Cardiac muscle cell (in vitro differentiated cells and primary cell): Measurements from ENCODE around the gene TFAP2D. TPM values are rescaled to one million over a fixed set of nuclear protein-coding genes. Genes with fewer than 3 reads are reported as not detected.

Experiments used
- DNase-seq, 2 donors: peaks; one replicate each; pipeline versions ENCODE4 v3.0.0 to v3.0.0-alpha.2; 2010 to 2017; ENCODE audit warnings: low read depth in 1 of 2, low spot score in 1 of 2
- H3K27ac ChIP-seq: fragments of 200-600 bp; sonication (generic); 2 replicates; pipeline ENCODE4 v1.5.1; 2016
- H3K27me3 ChIP-seq: fragments of 200-600 bp; sonication (generic); 2 replicates; pipeline ENCODE4 v1.6.0; 2016; ENCODE audit warnings: control low read depth
- H3K36me3 ChIP-seq: fragments of 200-600 bp; sonication (generic); 2 replicates; pipeline ENCODE4 v1.5.1; 2016; ENCODE audit warnings: control low read depth
- H3K4me1 ChIP-seq: fragments of 200-600 bp; sonication (generic); 2 replicates; pipeline ENCODE4 v1.8.1; 2017; ENCODE audit warnings: low read depth, mild to moderate bottlenecking, mixed run types
- H3K4me3 ChIP-seq: fragments of 200-600 bp; sonication (generic); 2 replicates; pipeline ENCODE4 v1.5.1; 2016; ENCODE audit warnings: mild to moderate bottlenecking
- H3K9me3 ChIP-seq: fragments of 200-600 bp; sonication (generic); 2 replicates; pipeline ENCODE4 v1.5.1; 2017; ENCODE audit warnings: low read depth, mild to moderate bottlenecking, control low read depth
- CTCF ChIP-seq: IDR thresholded peaks from 2 replicates; pipeline ENCODE4 v1.5.1; 2012; ENCODE audit warnings: low read depth, mild to moderate bottlenecking, low read length
- polyA plus RNA-seq: library from polyadenylated mRNA; unstranded; fragments of >200 nt; fragmentation: Nextera tagmentation; extraction: Ambion mirVana; gene quantifications from 2 replicates; pipeline ENCODE4 v1.2.1, GENCODE V29; 2016
- total RNA-seq: library from RNA; depleted of rRNA; stranded (reverse); fragments of >200 nt; gene quantifications from 2 replicates; pipeline ENCODE4 v1.2.3, GENCODE V29; 2016

Gene TFAP2D
- total RNA-seq (not detected in 2 replicates), polyA plus RNA-seq (not detected in 2 replicates)

DNA sequence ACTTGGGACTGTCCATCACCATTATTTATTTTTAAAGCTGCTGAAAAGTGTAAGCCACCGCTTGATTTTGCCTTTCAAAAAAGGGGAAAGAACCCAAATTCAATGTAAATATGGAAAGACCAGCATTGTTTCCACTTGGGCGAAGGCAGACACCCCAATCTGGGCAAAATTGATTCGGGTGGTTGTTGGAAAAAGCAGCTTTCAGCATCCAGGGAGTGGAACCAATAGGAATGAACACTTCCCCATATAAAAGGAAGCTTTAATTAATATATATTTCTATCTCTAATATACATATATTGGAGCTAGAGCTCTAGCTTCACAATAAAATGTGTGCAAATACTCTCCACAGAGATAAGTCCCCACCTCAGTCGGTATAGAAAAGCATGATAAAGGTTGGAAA is at the start of gene TFAP2D:
Gene TFAP2D (plus strand): TSS at position 301 of the 400 bp plus-strand sequence. CDS start 530 bp downstream, outside the sequence.
- H3K4me3 ChIP-seq, result no peak within 1 kb of the TSS
- DNase-seq, result no peak
- no peak for TF ChIP-seq CTCF
- H3K9me3 ChIP-seq, result no peaks in the 10 kb centered on the region
- peaks cover 100% of the 10 kb centered on the region for H3K27me3 ChIP-seq
- no peaks in the 10 kb centered on the region for H3K36me3 ChIP-seq
- no peak within 1 kb of the TSS for H3K27ac ChIP-seq
- H3K4me1 ChIP-seq, result peaks cover 2% of the 10 kb centered on the region

DNA sequence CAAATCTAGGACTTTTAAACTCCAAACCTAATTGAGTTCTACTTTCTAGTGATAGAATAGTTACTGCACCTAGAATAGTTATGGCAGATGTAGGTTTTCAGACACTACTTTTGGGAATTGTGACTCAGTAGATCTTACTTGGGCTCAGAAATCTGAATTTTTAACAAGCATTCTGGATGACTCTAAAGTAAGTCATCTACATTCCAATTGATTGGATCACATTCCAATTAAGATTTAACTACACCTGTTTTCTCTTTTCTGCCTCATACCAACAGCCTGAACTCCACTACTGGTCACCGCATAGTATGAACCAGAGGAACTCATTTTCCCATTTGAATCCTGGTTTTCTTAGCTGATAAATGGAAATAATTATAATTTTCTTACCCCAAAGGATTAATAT is 49.5 kb upstream of the TFAP2D start:
- TF ChIP-seq CTCF, result no peak
- H3K27ac ChIP-seq, result no peak overlapping the region
- no peaks in the 10 kb centered on the region for H3K9me3 ChIP-seq

DNA sequence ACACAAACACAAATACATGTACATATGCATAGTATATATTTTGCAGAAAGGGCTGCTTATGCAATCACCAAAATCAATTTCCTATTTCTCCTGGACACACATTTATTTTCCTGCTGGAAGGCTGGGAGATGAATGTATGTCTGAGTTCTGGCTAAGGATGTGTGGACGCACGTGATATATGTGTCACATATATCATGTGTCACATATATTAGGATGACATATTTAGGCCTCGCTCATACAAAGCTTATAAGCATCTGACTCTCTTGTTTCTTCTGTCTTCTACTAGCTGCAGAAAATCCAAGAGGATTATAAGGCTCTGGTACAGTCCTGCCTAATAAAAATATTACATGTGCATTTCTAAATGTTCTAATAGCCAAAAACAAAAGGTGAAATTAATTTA is 47.2 kb upstream of the TFAP2D start:
- DNase-seq, result no peak
- H3K36me3 ChIP-seq, result no peaks in the 10 kb centered on the region
- no peaks in the 10 kb centered on the region for H3K27me3 ChIP-seq
- H3K4me3 ChIP-seq, result no peak overlapping the region
- no peak for TF ChIP-seq CTCF
- no peaks in the 10 kb centered on the region for H3K9me3 ChIP-seq
- no peaks in the 10 kb centered on the region for H3K4me1 ChIP-seq
- no peak overlapping the region for H3K27ac ChIP-seq

More for the DNA sequence above, 49.5 kb upstream of the TFAP2D start:
- Histone ChIP-seq H3K36me3 (no peaks in the 10 kb centered on the region), H3K4me3 (no peak overlapping the region), H3K4me1 (no peaks in the 10 kb centered on the region), H3K27me3 (no peaks in the 10 kb centered on the region)
- no peak for DNase-seq

DNA sequence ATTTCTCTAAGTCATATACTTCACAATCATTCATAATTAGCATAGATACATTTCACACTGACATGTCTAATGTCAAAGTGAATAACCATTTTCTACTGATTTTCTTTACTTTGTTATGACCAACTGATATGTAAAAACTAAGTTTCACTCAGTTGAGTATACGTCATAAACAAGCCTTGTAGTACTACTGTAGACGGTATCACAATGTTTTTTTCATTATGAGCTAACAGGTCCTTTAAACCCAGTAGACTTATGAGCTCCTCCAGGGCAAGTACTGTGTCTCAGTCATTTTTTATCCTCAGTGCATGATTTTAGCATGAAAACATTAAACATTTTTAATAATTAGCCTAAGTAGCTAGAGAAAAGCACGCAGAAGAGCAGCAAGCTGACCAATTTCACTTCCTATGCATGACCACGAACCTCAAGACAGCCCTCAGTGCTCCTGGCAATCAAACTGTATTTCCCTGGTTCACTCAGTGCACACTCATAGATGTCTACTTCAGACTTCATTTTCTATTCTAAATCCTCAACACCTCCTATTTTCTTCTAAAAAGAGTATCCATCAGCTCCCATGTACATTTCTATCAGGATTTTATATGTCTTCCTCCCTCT is 32.0 kb upstream of the TFAP2D start:
- no peak for TF ChIP-seq CTCF
- Histone ChIP-seq H3K4me1 (no peaks in the 10 kb centered on the region), H3K9me3 (no peaks in the 10 kb centered on the region), H3K27me3 (peaks cover 6% of the 10 kb centered on the region), H3K4me3 (no peak overlapping the region), H3K36me3 (no peaks in the 10 kb centered on the region), H3K27ac (no peak overlapping the region)
- DNase-seq, result no peak

- H3K9me3 ChIP-seq, result no peaks in the 10 kb centered on the region
- H3K36me3 ChIP-seq, result no peaks in the 10 kb centered on the region
- no peak overlapping the region for H3K27ac ChIP-seq
- H3K4me1 ChIP-seq, result no peaks in the 10 kb centered on the region
- no peak overlapping the region for H3K4me3 ChIP-seq
- no peak for DNase-seq
- H3K27me3 ChIP-seq, result peaks cover 10% of the 10 kb centered on the region
- TF ChIP-seq CTCF, result no peak
These were observed 24.1 kb upstream of the TFAP2D start for GRCh38 chr6:50689210-50689609.
